K562 (cell line): ENCODE measurements around the gene CFAP97D1.

ENCODE experiments used
- CTCF ChIP-seq, 3 experiments: IDR thresholded peaks in 2 of 3; conservative IDR thresholded peaks in 1 of 3; 2 replicates each; pipeline ENCODE4 v1.5.1; 2011 to 2012; ENCODE audit warnings: low read length in 3 of 3, mild to moderate bottlenecking in 3 of 3, control low read depth in 2 of 3, improper control_type of control experiment in 1 of 3, inconsistent platforms in 1 of 3, low read depth in 1 of 3, mixed read lengths in 1 of 3, moderate library complexity in 1 of 3; ENCODE audit not compliant: insufficient read depth in 2 of 3
- EGR1 ChIP-seq: fragments of 450-650 bp; conservative IDR thresholded peaks from 2 replicates; pipeline ENCODE4 v1.6.1; 2017; ENCODE audit warnings: mild to moderate bottlenecking
- FOXP4 ChIP-seq: sonication (generic); formaldehyde crosslinking; IDR thresholded peaks from 2 replicates; pipeline ENCODE4 v1.8.0; 2022; ENCODE audit warnings: mild to moderate bottlenecking, missing genetic modification reagents, borderline replicate concordance
- POLR2A ChIP-seq: fragments of 450-650 bp; conservative IDR thresholded peaks from 2 replicates; pipeline ENCODE4 v1.6.1; 2016
- TCF15 ChIP-seq: fragments of 250-450 bp; sonication (Bioruptor Pico); IDR thresholded peaks from 2 replicates; pipeline ENCODE4 v1.8.0; 2022; ENCODE audit warnings: moderate library complexity, mild to moderate bottlenecking, inconsistent platforms
- THAP7 ChIP-seq: fragments of 250-450 bp; sonication (Bioruptor Pico); IDR thresholded peaks from 2 replicates; pipeline ENCODE4 v1.5.0; 2021
- TSHZ1 ChIP-seq: fragments of 250-450 bp; sonication (Bioruptor Pico); IDR thresholded peaks from 2 replicates; pipeline ENCODE4 v1.4.0; 2020; ENCODE audit warnings: mild to moderate bottlenecking, moderate library complexity
- ZKSCAN1 ChIP-seq: fragments of 150-350 bp; IDR thresholded peaks from 2 replicates; pipeline ENCODE4 v1.6.1; 2016; ENCODE audit warnings: low read depth, low read length
- ZNF121 ChIP-seq: sonication (generic); formaldehyde crosslinking; conservative IDR thresholded peaks from 2 replicates; pipeline ENCODE4 v1.8.0; 2022; ENCODE audit warnings: missing genetic modification reagents

GRCh38 chr17:43820759-43821158 lies 40.5 kb downstream of the CFAP97D1 start:
- TF ChIP-seq CTCF (IDR thresholded peaks at IDR 0.05 in 2 of 3, conservative IDR thresholded peaks at IDR 0.05 in 1 of 3; ENCODE audit: insufficient read depth in 2 of 3, low read depth in 1 of 3, low read length in 3 of 3) (no peak), POLR2A (no peak), EGR1 (no peak), TCF15 (no peak), ZKSCAN1 (no peak), ZNF121 (CRISPR knock-in tag) (no peak), THAP7 (no peak), FOXP4 (CRISPR knock-in tag) (no peak), TSHZ1 (CRISPR knock-in tag) (no peak)
